SKM-1 treated with dmso at 0.1 percent for 144 hours (cell line): ENCODE results near the gene FBXO8.
A peak's percentile ranks its signal among the peaks of the same experiment; 100 is the strongest.
"Not testable (repeated sequence)": the region's sequence is repeated elsewhere in the genome, so short reads cannot be mapped to it uniquely, and the experiment has no call there.

Source experiments
- DNase-seq: peaks from one replicate; lab custom pipeline; 2025; ENCODE audit not compliant: unreplicated experiment; lab: John Stamatoyannopoulos, UW

Gene FBXO8

DNA sequence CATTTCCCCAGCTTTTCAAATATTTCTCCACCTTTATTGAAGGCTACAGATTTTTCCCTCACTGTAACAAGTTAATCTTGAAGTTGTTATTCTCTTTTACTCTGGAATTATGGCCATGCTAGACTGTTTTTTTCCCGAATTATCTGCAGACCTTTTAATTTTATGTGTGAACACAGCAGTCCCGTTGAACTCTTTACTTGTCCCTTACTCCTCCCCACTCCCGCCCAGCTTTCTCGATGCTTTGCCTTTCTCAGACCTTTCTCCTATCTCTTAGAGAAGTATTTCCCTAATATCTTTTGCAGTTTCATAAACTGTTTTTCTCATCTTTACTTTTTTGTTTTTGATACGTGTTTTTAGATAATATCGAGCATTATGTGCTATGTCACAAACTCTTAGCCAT, 1.0 kb upstream of the FBXO8 start:
- DNase-seq: no peak

DNA sequence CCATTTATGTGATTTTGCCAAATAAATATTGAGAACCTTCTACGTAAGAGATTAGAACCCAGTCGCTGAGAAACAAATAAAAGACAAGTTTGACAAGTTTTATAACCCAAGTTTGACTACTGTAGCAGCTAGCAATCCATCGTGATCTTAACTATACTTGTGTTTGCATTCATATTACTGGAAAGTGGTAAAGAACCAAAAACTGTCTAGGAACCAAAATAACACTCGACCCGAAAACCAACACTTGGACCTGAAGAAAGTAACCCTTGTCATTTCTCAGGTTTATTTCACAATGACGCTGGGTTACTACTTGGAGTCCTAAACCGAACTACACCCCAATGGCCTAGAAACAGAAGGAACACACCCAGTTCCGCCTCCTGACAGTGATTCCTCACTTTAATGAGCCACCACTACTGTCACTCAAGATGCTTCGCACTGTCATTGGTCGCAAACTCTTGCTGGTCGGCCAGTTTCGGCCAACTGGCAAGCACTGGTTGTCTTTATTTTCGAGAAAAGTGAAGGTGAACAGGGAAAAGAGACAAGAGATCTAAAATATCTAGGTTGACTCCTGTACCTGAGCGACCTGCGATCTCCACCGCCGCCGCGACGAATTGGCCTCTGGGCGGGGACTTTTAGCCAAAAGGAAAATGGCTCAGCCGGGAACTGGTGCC, 496 bp downstream of the FBXO8 start:
- peak; percentile 95 for DNase-seq

DNA sequence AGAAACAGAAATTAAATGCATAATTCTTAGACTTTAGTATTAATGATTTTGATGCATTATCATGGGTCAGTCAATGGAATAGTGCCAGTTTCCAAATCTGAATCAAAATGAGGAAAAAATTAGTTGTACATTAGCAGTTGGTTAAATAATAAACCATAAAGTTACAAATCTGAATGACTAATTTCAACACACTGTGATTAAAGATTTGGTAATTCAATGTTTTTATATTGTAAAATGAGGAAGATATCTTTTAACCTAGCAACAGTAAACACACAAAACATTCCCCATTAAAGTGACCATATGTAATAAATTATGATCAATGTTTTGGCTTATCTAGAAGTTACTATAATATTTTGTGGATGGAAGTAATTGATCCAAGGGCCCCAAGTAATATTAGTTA, 1.6 kb downstream of the FBXO8 start:
- no peak for DNase-seq

DNA sequence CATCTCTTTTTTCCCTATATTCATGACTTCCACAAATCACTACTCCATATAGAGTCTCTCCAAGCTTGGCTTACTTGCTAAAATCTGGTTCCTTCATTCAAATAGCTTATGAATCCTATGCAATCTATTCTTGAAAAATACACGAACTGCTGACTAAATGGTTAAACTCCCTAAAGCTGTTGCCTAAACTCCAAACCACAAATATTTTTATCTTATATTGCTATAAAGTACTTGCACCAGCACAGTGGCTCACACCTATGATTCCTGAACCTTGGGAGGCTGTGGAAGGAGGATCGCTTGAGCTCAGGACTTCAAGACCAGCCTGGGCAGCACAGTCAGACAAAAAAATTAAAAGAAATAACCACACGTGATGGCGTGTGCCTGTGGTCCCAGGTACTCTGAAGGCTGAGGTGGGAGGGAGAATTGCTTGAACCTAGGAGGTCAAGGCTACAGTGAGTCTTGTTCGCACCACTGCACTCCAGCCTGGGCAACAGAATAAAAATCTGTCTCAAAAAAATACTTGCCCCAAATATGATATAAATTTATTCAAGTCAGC, 2.2 kb downstream of the FBXO8 start:
- DNase-seq: no peak

DNA sequence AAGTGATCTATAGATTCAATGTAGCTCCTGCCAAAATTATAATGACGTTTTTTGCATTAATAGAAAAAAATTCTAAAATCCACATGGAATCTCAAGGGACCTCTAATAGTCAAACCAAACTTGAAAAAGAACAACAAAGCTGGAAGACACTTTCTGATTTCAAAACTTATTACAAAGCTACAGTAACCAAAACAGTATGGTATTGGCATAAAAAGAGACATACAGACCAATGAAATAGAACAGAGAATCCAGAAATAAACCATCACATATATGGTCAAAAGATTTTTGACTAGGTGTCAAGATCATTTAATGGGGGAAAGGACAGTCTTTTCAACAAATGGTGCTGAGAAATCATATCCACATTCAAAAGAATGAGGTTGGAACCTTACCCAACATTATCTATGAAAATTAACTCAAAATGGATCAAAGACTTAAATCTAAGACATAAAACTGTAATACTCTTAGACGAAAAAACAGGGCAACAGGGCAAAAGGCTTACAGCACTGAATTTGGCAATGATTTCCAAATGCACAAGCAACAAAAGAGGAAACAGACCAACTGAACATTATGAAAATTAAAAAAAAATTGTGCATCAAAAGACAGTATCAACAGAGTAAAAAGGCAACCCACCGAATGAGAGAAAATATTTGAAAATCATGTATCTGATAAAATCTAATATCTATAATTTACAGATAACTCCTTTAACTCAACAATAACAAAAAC, 3.9 kb downstream of the FBXO8 start:
- no peak for DNase-seq

DNA sequence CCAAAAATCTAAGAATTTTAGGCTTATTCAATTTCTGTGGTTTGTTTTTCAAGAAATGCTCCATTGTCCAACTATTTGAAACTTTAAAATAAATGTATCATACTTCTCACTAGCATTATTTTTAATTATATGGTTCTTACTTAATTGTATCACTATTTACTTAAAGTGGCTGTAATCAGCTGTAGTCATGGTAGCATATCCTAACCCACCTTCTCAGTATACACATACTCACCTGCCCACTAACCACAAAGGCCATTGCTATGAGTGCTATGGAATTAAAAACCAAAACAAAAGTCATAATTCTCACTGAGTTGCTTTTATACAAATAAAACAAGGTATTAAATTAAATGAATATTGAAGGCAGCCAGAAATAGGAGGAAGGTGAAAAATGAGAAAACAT, 5.0 kb downstream of the FBXO8 start:
- DNase-seq: no peak

DNA sequence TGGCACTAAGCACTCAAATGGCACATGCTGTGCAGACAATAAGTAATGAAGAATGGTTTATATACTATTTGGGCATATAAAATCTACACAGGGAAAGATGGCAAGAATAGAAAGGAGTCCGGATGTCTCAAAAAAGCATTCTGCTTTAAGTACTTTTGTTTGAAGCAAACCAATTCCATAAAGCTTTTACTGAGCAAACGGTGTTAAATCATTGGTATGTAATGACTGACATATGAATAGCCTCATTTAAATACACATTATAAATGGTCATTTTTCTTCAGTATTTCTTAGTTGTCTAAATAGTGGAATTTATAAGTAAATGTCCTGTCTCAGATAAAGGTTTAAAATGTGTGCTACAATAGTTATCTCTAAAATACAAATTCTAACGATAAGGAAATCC, 6.0 kb downstream of the FBXO8 start:
- DNase-seq: no peak

DNA sequence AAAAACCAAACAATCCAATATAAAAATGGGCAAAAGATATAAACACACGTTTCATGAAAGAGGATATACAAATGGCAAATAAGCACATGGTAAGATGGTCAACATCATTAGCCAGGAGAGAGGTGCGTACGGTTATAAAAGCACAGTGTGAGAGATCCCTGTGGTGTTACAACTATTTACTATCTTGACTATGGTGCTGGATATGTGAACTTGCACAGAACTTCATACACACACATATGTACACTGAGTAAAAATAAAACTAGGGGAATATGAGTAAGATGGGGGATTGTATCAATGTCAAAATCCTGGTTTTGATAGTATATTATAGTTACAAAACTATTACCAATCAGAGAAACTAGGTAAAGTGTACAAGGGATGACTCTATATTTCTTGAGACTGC, 8.4 kb downstream of the FBXO8 start:
- no peak for DNase-seq

DNA sequence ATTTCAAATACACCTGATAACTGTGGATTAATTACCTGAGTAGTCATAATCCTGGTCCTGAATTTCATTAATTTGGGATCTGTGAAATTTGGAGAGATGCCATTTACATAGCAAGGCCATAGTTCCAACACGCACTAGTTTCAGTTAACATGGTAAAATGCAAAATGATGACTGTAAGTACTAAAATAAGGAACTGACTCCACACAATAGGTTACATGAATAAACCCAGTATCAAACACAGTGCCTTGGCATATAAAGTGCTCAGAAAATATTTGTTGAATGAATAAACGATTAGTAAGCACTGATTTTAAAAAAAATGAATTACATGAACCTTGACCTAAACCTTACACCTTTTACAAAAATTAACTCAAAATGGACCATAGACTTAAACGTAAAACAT, 9.0 kb downstream of the FBXO8 start:
- no peak for DNase-seq

DNA sequence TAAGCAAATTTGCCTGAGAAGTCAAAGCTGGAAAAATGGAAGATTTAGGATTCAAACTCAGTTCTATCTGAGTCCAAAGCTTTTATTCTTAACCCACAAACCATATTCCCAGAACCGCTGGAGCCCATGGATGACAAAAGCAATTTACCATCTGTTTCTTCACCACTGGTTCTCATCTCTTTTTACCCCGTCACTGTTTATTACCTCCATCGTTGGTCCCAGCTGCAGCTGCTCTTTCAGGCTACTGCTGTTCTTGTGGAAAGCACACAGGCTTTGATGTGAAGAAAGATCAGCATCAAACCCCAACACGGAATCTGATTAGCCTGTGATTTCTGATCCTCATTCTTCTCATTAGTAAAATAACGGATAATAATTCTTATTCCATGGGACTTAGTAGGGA, 9.5 kb downstream of the FBXO8 start:
- DNase-seq: no peak

DNA sequence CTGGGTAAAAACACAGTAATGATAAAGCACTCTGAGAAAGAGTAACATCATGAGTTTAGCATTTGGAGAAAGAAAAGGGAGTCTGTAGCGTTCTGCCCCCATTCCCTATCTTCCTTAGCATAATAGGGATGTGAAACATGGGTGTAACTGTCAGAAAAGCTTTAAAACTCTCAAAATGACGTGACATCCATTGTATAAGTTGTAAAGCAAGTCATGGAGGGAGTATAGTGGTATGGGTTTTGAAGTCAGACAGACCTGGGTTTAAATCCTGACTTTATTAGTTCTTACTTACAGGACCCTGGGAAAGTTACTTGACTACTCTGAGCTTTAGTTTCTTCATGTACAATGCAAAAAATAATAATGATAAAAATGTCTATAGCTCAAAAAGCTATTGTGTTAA, 17.1 kb downstream of the FBXO8 start:
- no peak for DNase-seq

DNA sequence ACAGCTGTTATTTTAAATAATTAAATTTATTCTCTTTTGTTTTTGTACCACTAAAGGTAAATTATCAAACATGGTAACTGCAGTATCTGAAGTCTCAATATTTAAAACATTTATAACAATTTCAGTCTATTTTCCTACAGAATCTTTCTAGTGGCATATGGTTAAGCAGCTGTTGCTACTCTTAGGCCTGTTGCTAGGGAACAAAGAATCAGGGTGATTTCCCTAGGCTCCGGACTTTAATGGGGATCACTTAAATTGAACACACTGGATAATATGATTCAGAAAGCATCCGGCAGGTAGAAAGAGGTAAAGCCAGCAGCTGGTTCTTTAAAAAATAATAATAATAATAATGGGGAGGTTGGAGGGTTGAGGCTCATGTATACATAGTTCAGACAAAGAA, 17.6 kb downstream of the FBXO8 start:
- DNase-seq: no peak

DNA sequence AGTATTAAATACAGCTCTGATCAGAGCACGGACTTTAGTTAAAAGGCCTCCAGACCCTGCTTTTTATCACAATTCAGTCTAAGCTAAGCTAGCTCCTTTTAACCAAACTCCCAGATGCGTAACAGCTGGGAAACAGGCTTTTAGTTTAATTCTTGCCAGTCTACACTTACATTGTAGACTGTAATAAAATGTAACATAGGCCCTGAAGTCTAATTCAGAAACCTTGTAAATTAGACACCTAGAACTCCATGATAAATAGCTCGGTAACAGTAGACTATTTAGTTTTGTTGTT, 20.1 kb downstream of the FBXO8 start:
- no peak for DNase-seq

DNA sequence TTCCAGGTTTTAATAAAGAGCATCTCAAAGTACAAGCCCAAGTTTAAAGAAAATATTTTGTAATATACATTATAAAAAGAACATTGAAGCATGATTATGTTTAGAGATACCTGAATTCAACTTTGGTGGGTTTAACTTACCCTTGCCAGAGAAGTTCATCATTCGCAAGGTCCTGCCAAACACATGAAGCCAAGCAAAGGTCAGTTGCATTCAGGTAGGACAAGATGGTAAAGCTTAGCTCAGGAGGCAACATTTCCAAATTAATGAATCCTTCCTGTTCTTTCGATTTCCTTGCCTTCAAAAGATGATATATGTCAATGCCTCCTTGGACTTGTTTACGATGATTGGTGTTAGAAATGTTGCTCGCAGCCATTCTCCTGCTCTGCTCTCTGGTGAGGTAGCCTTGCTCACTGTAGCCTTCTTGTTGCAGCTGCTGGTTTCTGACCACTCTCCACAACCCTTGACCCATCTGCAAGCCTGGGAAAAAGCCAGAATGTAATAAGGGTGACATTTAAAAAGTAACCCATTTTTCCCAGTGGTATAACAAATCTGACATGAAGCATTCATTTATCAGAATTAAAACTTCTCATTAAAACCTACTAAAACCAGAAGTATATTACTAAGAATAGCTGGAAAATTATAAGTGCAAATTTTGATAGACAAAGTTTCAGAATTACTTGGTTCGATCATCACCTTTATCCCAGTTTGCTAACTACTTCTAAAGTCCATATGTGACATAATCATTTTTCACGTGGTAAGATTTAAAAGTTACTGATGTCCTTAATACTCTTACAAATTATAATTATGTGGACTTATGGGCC, 20.6 kb downstream of the FBXO8 start:
- no peak for DNase-seq

DNA sequence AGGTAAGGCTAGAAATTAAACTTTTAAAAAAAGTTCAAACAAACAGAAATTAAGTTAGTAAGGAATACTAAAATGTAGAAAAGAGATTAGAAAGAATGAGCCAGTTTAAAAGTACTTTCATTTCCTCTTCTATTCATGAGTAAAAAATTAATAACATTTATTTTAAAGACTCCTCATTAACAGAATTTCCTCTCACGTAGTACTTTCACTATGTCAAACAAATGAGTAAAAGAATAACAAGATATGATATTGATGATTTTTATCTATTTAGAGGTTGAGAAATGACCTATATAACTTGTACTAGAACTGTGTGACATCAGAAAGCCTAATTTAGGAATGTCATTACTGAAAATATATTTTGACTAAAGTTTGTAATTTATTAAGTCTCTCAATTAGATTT, 22.0 kb downstream of the FBXO8 start:
- not testable (repeated sequence) for DNase-seq

DNA sequence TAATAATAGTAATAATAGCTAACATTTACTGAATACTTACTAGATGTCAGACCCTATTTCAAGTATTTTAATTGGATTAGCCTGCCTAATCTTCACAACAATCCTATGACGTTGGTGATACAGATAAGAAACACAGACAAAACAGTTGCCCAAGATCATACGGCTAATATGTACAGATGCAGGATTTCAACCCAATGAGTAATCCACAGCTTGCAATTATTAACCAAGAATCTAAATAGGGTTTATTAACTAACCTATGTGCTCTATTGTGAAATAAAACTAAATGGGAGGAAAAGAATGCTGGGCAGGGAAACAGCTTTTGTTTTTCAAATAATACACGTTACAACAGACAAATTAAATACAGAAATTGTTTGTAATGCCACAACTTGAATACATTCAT, 23.4 kb downstream of the FBXO8 start:
- no peak for DNase-seq

DNA sequence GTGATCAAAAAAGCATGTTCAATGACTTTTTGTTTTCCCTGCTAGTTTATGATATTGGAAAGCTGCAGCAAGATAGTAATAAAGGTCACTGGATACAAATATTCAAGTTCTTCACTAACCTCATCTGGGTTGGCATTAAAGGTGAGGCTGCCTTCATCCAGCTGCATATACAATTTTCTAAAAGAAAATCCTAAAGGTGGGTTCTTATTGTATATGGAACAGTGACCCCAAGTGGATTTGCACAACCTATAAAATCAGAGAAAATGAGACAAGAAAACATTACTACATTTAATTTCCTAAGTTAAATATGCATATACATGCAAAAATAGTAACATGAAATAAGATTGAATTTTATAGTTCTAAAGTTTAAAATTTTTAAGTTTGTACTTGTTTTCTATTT, 23.9 kb downstream of the FBXO8 start:
- no peak for DNase-seq

DNA sequence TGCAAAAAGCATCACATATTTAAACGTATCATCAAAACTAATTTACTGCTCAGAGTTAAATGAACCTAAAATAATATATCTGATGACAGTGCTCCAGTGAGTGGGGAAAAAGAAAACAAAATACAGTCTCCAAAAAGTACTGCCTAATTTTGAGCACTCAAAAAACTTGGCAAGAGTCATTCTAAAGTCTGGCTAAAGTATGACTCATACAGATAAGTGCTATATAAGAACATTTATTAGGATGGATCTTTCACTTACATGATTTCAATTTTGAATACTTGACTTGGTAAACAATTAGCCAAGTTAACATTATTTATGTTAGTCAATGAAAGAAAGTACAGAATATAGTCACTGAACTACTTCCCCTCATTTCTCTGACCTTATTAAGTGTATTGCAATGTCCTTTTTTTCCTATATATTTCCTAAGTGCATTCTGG, 27.2 kb downstream of the FBXO8 start:
- DNase-seq: no peak

DNA sequence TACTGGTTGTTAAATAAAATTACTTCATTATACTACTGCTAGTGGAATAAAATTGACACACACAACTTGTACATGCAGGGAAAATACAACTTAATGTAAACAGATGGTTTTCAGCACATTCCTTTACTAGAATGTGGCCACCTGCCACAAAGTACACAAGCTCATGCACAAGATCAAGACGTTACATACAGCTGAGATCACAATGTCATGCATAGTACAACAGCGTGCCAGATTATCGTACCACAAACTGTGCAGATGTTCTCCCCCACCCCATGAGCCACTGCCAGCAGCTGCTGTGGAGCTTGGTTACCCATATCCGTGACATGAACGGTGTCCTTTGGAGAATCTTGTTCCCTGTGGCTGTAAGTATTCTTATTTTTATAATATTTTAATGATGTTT, 27.7 kb downstream of the FBXO8 start:
- DNase-seq: no peak

DNA sequence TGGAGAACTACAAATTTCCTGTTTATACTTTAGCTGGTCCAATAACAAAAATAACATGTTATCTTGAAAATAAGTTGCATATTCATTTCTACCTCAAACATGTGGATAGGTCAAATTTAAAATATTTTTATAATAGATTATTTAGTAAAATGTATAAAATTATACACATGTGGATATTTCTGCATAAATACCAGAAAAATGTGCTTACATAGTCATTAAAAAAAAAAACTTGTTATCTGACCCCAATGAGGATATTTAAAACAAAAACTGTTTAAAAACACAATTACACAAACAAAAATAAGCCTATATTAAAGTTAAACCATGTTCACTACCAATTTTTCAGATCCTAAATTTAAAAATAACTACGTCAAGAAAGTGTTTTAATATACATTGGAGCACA, 28.1 kb downstream of the FBXO8 start:
- DNase-seq: no peak

DNA sequence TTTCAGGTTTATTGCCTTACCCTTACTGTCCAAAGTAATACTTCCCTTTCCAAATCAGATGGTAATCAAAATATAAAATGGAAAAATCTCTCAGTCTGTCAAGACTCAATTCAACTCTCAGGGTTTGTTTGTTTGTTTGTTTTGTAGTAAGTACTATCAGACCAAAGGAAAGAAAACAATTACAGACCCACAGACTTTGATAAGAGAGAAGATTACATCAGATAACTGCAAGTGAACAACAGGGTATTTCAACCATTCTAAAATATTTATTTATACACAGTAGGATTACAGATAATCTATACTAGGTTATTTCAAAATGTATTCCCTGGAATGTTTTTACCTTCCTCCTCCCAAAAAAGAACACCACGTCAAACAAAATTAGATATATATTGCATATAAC, 28.9 kb downstream of the FBXO8 start:
- no peak for DNase-seq

DNA sequence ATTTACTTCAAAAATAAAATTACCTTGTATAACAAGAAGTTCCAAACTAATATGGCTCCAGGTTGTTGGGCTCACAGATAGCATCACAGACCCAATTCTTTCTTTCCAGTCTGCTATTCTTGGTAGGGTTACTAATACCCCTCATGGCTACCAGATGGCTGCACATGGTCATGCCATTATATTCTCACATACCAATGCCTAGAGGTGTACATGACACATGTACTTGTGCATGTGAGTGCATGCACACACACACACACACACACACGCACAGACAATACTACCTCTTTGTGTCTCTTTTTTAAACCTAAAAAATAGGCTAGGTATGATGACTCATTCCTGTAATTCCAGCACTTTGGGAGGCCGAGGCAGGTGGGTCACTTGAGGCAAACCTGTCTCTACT, 31.1 kb downstream of the FBXO8 start:
- DNase-seq: no peak
